Right lobe of liver (tissue), 6 donors: ENCODE measurements around the gene C2CD3. TPM values are rescaled to one million over a fixed set of nuclear protein-coding genes. Genes with fewer than 3 reads are reported as not detected.

ENCODE experiments used
- ATAC-seq, 4 donors: fragments of 200-7000 bp; cut with Tn5 transposase; one replicate each; pipeline ENCODE4 v1.9.1; 2020; ENCODE audit warnings: mild to moderate bottlenecking in 4 of 4, moderate library complexity in 4 of 4
- DNase-seq, 3 donors: peaks; one replicate each; pipeline ENCODE4 v3.0.0-alpha.2; 2020
- H3K27ac ChIP-seq, 3 donors: fragments of 200-600 bp; one replicate each; pipeline ENCODE4 v1.8.0; 2022
- H3K27me3 ChIP-seq, 2 donors: fragments of 200-600 bp; one replicate each; pipeline ENCODE4 v1.8.0; 2022
- H3K36me3 ChIP-seq, 4 donors: fragments of 200-600 bp; sonication (generic) in 1 of 4; one replicate each; pipeline versions ENCODE4 v1.5.1 to v1.8.0; 2017 to 2022; ENCODE audit warnings: control low read depth in 1 of 4
- H3K4me1 ChIP-seq, 4 donors: fragments of 200-600 bp; sonication (generic) in 1 of 4; one replicate each; pipeline versions ENCODE4 v1.5.1 to v1.8.0; 2017 to 2022; ENCODE audit warnings: control low read depth in 1 of 4
- H3K4me3 ChIP-seq, 3 donors: fragments of 200-600 bp; one replicate each; pipeline ENCODE4 v1.8.0; 2022
- H3K9me3 ChIP-seq, 4 donors: fragments of 200-600 bp; sonication (generic) in 1 of 4; one replicate each; pipeline versions ENCODE4 v1.5.1 to v1.8.0; 2017 to 2022; ENCODE audit warnings: control low read depth in 1 of 4
- CTCF ChIP-seq, 4 donors: fragments of 200-600 bp in 3 of 4; fragments of 450-650 bp in 1 of 4; IDR thresholded peaks; one replicate each; pipeline versions ENCODE4 v1.5.1 to v1.8.0; 2016 to 2022; ENCODE audit warnings: antibody characterized with exemption in 4 of 4, mild to moderate bottlenecking in 2 of 4
- POLR2A ChIP-seq: fragments of 450-650 bp; IDR thresholded peaks from one replicate; pipeline ENCODE4 v1.6.1; 2017; ENCODE audit warnings: antibody characterized with exemption, mild to moderate bottlenecking
- WGBS: methylation state at CpG from one replicate; pipeline ENCODE4 v1.1.6; 2018; ENCODE audit warnings: low coverage, low lambda C conversion rate; ENCODE audit not compliant: insufficient coverage; ENCODE audit errors: missing lambda C conversion rate; 5-methylcytosine and 5-hydroxymethylcytosine counted together
- intact Hi-C, 2 donors: fragments of 100-400 bp; cut with DNase I; formaldehyde crosslinking; loops; one replicate each; pipeline versions ENCODE4 v1.11.2 to v1.14.1; 2022
- total RNA-seq, 6 experiments: library from RNA; depleted of rRNA in 2 of 6; stranded (reverse); fragments of >200 nt in 2 of 6; fragmentation: NEBNext Ultra II Directional in 3 of 6; extraction: Animal tissue kit (Norgen Biotek cat#: 25700) in 3 of 6; gene quantifications; one replicate each; pipeline versions ENCODE4 v1.1.0 to v1.2.4, GENCODE V29; 2016 to 2023
- donor health status: DM: no; HTN: yes; CAD: no.
- donor health status: DM: no; HTN: no; CAD: no.
- donor health status: DM: no; HTN: no; CAD: no.
- donor health status: DM: no; HTN: yes; CAD: no.
- donor health status: DM: no; HTN: yes; CAD: no.

Gene C2CD3
- total RNA-seq, 6 experiments from 2014 or later = 4.8 to 9.6 (median 7.4) TPM

GRCh38 chr11:74014880-74015279, 155.9 kb downstream of the C2CD3 start:
- WGBS = no CpG with 5 or more reads among the region's 2 CpGs
- no peaks in the 10 kb centered on the region for H3K9me3 ChIP-seq
- no peaks in the 10 kb centered on the region for H3K36me3 ChIP-seq
- no peak for DNase-seq
- intact Hi-C loops = no loop called here
- no peak overlapping the region for H3K27ac ChIP-seq
- peaks cover 0 to 21% (median 13%) of the 10 kb centered on the region in 4 donors for H3K4me1 ChIP-seq
- H3K27me3 ChIP-seq = no peaks in the 10 kb centered on the region
- H3K4me3 ChIP-seq = no peak overlapping the region
- TF ChIP-seq CTCF (IDR thresholded peaks at IDR 0.05) (no peak), POLR2A (no peak)
- no peak for ATAC-seq

- Histone ChIP-seq H3K27me3 (no peaks in the 10 kb centered on the region), H3K27ac (no peak overlapping the region), H3K36me3 (no peaks in the 10 kb centered on the region), H3K4me1 (peaks cover 0 to 6% (median 2%) of the 10 kb centered on the region in 4 donors), H3K9me3 (no peaks in the 10 kb centered on the region), H3K4me3 (no peak overlapping the region)
- DNase-seq = no peak
- ATAC-seq = no peak
- WGBS = 94% methylated on average over 3 of the region's 8 CpGs
- intact Hi-C loops = no loop called here
- no peak for TF ChIP-seq POLR2A
- TF ChIP-seq CTCF (IDR thresholded peaks at IDR 0.05) = no peak
Measured at GRCh38 chr11:74013141-74013540, 157.7 kb downstream of the C2CD3 start.

GRCh38 chr11:74012074-74012809, 158.6 kb downstream of the C2CD3 start:
- no peak for ATAC-seq
- no peak for DNase-seq
- H3K4me3 ChIP-seq = no peak overlapping the region
- H3K9me3 ChIP-seq = no peaks in the 10 kb centered on the region
- H3K4me1 ChIP-seq = no peaks in the 10 kb centered on the region
- WGBS = 90% methylated on average over 11 of the region's 14 CpGs
- H3K27me3 ChIP-seq = no peaks in the 10 kb centered on the region
- TF ChIP-seq POLR2A (no peak), CTCF (IDR thresholded peaks at IDR 0.05) (no peak)
- H3K36me3 ChIP-seq = no peaks in the 10 kb centered on the region
- no peak overlapping the region for H3K27ac ChIP-seq
- intact Hi-C loops = no loop called here

- Histone ChIP-seq H3K9me3 (no peaks in the 10 kb centered on the region), H3K4me3 (no peak overlapping the region), H3K36me3 (no peaks in the 10 kb centered on the region), H3K27me3 (no peaks in the 10 kb centered on the region), H3K4me1 (peaks cover 0 to 4% (median 0%) of the 10 kb centered on the region in 4 donors), H3K27ac (no peak overlapping the region)
- DNase-seq = peak in 1 of 3 donors; percentile 33
- TF ChIP-seq POLR2A (no peak), CTCF (IDR thresholded peaks at IDR 0.05) (no peak)
- peak in 1 of 4 donors; percentile 35 for ATAC-seq
- intact Hi-C loops = no loop called here
- WGBS = 55% methylated on average over 2 of the region's 8 CpGs
Measured at GRCh38 chr11:74011360-74012073, 159.3 kb downstream of the C2CD3 start.
